Gastrocnemius medialis (tissue), 4 donors: ENCODE data around the gene GALK2. TPM values are rescaled to one million over a fixed set of nuclear protein-coding genes. Genes with fewer than 3 reads are reported as not detected.

ENCODE experiments used
- ATAC-seq, 2 donors: fragments of 150-250 bp; one replicate each; pipeline ENCODE4 v1.9.1; 2016
- DNase-seq, 2 donors: peaks; one replicate each; pipeline ENCODE4 v3.0.0-alpha.2; 2019
- H3K27ac ChIP-seq, 4 donors: fragments of 200-600 bp; sonication (generic); 1 replicate in 1 of 4; 2 replicates in 3 of 4; pipeline ENCODE4 v1.5.1; 2016 to 2018; ENCODE audit warnings: mild to moderate bottlenecking in 2 of 4, moderate library complexity in 1 of 4
- H3K27me3 ChIP-seq, 3 donors: fragments of 200-600 bp; sonication (generic) in 2 of 3; 1 replicate in 1 of 3; 2 replicates in 2 of 3; pipeline versions ENCODE4 v1.5.1 to v1.6.0; 2016 to 2019; ENCODE audit warnings: mild to moderate bottlenecking in 1 of 3, moderate library complexity in 1 of 3
- H3K36me3 ChIP-seq, 2 donors: fragments of 200-600 bp; sonication (generic) in 1 of 2; one replicate each; pipeline ENCODE4 v1.5.1; 2017 to 2018
- H3K4me1 ChIP-seq, 2 donors: fragments of 200-600 bp; sonication (generic) in 1 of 2; one replicate each; pipeline ENCODE4 v1.5.1; 2016 to 2017; ENCODE audit warnings: mild to moderate bottlenecking in 2 of 2
- H3K4me3 ChIP-seq, 4 donors: fragments of 200-600 bp; sonication (generic) in 3 of 4; 1 replicate in 1 of 4; 2 replicates in 3 of 4; pipeline ENCODE4 v1.5.1; 2016 to 2019; ENCODE audit warnings: mild to moderate bottlenecking in 2 of 4
- H3K9me3 ChIP-seq, 3 donors: fragments of 200-600 bp; sonication (generic) in 2 of 3; 1 replicate in 1 of 3; 2 replicates in 2 of 3; pipeline ENCODE4 v1.5.1; 2016 to 2019
- POLR2A ChIP-seq, 2 donors: fragments of 450-650 bp; IDR thresholded peaks; one replicate each; pipeline ENCODE4 v1.6.1; 2017; ENCODE audit warnings: antibody characterized with exemption in 2 of 2, mild to moderate bottlenecking in 2 of 2, moderate library complexity in 2 of 2
- in situ Hi-C, 4 donors: fragments of 200-750 bp; cut with MboI; loops; one replicate each; pipeline versions ENCODE4 v1.15.0 to v1.8.0; 2017; ENCODE audit warnings: low sequenced_read_pairs in 4 of 4
- intact Hi-C: fragments of 100-400 bp; cut with DNase I; formaldehyde crosslinking; loops from one replicate; pipeline ENCODE4 v1.15.1; 2023; ENCODE audit warnings: low total_unique reads
- total RNA-seq, 4 donors: library from RNA; depleted of rRNA; stranded (reverse); fragments of >200 nt; gene quantifications; one replicate each; pipeline versions ENCODE4 v1.1.0 to v1.2.3, GENCODE V29; 2016
- TF ChIP-seq, protein P1 (sequence below), 5 experiments: fragments of 450-650 bp in 3 of 5; fragments of 200-600 bp in 2 of 5; sonication (generic) in 2 of 5; IDR thresholded peaks in 4 of 5; conservative IDR thresholded peaks in 1 of 5; 1 replicate in 4 of 5; 2 replicates in 1 of 5; pipeline ENCODE4 v1.5.1; 2016 to 2019; ENCODE audit warnings: antibody characterized with exemption in 5 of 5, mild to moderate bottlenecking in 3 of 5, moderate library complexity in 3 of 5

The GALK2 gene
- total RNA-seq = 10 to 100 TPM; 19.1 to 29.5 (median 22.9) TPM

DNA sequence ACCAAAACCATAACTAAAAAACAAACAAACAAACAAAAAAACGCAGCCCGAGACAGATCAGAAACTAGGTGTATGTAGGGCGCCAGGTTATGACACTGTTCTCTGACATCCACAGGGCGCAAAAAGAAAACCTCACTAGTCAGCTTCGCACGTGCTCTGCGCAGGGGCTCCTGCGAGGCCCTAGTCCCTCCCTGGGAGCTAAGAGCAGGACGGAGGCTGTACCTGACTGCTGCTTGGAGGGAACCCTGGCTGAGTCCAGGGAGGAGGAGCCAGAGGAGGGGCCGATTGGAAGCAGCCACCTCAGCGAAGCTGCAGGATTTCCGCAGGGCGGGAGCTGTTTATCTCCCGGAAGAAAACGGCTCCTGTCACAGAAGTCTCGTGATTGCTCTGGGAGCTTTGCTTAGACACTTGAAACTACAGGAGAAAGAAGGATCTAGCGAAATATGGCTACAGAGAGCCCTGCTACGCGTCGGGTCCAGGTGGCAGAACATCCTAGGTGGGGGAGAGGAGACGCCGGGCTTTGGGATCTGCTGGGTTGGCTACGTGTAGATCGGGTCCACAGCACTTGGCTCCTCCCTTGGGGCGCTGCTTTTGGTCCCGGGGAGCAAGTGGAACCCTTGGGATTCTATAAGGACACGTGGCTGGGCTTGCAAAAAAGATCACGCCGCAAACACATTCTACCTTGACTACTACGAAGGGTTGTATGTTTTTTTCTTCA is at the start of gene GALK2:
TSS of gene GALK2 (plus strand) at position 368 of the 718 bp plus-strand sequence. CDS start at position 444, 76 bp downstream.
- H3K27ac ChIP-seq = peak within 1 kb of the TSS; percentile 82 to 91 (median 86)
- H3K27me3 ChIP-seq = no peaks in the 10 kb centered on the region
- no peaks in the 10 kb centered on the region for H3K36me3 ChIP-seq
- H3K9me3 ChIP-seq = no peaks in the 10 kb centered on the region
- peak within 1 kb of the TSS; percentile 58 to 89 (median 78) for H3K4me3 ChIP-seq
- TF ChIP-seq, protein P1, sequence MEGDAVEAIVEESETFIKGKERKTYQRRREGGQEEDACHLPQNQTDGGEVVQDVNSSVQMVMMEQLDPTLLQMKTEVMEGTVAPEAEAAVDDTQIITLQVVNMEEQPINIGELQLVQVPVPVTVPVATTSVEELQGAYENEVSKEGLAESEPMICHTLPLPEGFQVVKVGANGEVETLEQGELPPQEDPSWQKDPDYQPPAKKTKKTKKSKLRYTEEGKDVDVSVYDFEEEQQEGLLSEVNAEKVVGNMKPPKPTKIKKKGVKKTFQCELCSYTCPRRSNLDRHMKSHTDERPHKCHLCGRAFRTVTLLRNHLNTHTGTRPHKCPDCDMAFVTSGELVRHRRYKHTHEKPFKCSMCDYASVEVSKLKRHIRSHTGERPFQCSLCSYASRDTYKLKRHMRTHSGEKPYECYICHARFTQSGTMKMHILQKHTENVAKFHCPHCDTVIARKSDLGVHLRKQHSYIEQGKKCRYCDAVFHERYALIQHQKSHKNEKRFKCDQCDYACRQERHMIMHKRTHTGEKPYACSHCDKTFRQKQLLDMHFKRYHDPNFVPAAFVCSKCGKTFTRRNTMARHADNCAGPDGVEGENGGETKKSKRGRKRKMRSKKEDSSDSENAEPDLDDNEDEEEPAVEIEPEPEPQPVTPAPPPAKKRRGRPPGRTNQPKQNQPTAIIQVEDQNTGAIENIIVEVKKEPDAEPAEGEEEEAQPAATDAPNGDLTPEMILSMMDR (IDR thresholded peaks at IDR 0.05 in 4 of 5, conservative IDR thresholded peaks at IDR 0.05 in 1 of 5) = no peak
- TF ChIP-seq POLR2A (IDR thresholded peaks at IDR 0.05) = peak; percentile 42 to 50
- intact Hi-C loops (loop anchor here (1.0 kb wide), 1 partner anchor 15 kb away; the partner anchor contains the start of gene COPS2), in situ Hi-C loops (loop anchor here in 1 of 4 donors (25.0 kb wide), 1 partner anchor 308 kb away; no protein-coding TSS in a partner anchor)
- no peaks in the 10 kb centered on the region for H3K4me1 ChIP-seq
- ATAC-seq (peak; percentile 96 to 98), DNase-seq (peak; percentile 72 to 80)

DNA sequence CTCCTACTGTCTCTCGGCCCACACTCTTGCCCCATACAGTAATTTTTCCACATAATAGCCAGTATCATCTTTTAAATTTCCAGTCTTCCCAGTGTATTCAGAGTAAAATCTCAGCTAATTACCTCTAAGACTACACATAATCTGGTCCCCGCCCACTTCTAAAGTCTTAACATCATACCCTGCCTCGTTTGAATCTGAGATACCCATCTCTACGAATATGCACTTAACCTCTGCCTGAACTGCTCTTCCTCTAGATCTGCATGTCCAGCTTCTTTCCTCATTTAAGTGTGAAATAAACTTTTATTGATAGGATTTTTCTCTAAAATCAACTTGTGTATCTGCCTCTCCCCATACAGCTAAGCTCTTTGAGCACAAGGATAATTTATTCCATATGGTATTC is 49.2 kb upstream of the GALK2 start:
- Histone ChIP-seq H3K4me3 (no peak overlapping the region), H3K9me3 (no peaks in the 10 kb centered on the region), H3K4me1 (no peaks in the 10 kb centered on the region), H3K27ac (no peak overlapping the region), H3K27me3 (no peaks in the 10 kb centered on the region), H3K36me3 (peaks cover 0 to 2% of the 10 kb centered on the region in 2 donors)
- DNase-seq (no peak), ATAC-seq (no peak)
- in situ Hi-C loops (no loop called here), intact Hi-C loops (no loop called here)
- TF ChIP-seq, protein P1 (IDR thresholded peaks at IDR 0.05 in 4 of 5, conservative IDR thresholded peaks at IDR 0.05 in 1 of 5) = no peak
- no peak for TF ChIP-seq POLR2A (IDR thresholded peaks at IDR 0.05)

DNA sequence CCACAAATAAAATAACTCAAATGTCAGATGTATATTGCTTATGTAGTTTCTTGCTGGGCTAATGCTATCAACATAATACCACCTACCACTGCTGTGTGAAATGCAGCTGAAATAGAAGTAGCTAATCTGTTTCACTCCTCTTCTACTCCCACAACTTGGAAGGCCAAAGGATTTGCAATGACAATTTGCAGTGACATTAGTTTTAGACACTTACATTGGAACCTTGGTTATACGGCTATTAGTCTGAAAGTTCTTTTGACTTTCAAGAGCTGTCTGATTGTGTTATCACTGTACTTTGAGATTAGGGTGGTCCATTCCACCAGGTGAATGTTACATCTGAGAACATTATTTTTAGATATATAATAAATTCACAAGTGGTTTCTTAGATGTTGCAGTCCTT is 48.1 kb upstream of the GALK2 start:
- no peak for DNase-seq
- ATAC-seq = no peak
- H3K4me1 ChIP-seq = no peaks in the 10 kb centered on the region
- in situ Hi-C loops = no loop called here
- H3K4me3 ChIP-seq = no peak overlapping the region
- intact Hi-C loops = no loop called here
- TF ChIP-seq, protein P1 (IDR thresholded peaks at IDR 0.05 in 4 of 5, conservative IDR thresholded peaks at IDR 0.05 in 1 of 5) = no peak
- no peak for TF ChIP-seq POLR2A (IDR thresholded peaks at IDR 0.05)
- H3K9me3 ChIP-seq = no peaks in the 10 kb centered on the region
- no peaks in the 10 kb centered on the region for H3K27me3 ChIP-seq
- peaks cover 0 to 13% of the 10 kb centered on the region in 2 donors for H3K36me3 ChIP-seq
- no peak overlapping the region for H3K27ac ChIP-seq

DNA sequence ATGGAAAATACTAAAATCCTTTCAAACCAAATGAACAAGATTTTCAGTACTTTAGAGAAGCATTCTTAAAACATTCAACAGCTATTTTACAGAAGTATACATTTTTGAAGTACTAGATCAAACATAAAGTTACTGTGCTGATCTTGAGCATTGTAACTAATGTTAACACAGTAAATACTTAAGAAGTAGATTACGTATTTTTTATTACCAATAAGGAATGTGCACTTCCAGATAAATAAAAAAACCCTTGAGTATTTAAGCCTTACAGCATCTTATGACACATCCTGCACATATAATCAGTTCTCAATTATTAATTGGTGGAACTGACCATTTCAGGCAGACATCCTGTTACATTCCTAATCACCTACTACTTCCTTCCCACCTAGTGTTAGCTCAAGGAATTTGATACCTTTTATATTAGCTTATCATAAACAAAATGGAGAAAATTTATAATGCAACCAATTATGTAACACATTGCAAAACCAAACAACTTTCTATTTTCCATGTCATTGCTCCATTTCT is 47.4 kb upstream of the GALK2 start:
- no peaks in the 10 kb centered on the region for H3K27me3 ChIP-seq
- no peak overlapping the region for H3K4me3 ChIP-seq
- H3K36me3 ChIP-seq = peaks cover 0 to 20% of the 10 kb centered on the region in 2 donors
- no peaks in the 10 kb centered on the region for H3K4me1 ChIP-seq
- intact Hi-C loops = no loop called here
- H3K27ac ChIP-seq = no peak overlapping the region
- no peaks in the 10 kb centered on the region for H3K9me3 ChIP-seq
- ATAC-seq (no peak), DNase-seq (no peak)
- no peak for TF ChIP-seq POLR2A (IDR thresholded peaks at IDR 0.05)
- TF ChIP-seq, protein P1 (IDR thresholded peaks at IDR 0.05 in 4 of 5, conservative IDR thresholded peaks at IDR 0.05 in 1 of 5) = no peak
- in situ Hi-C loops = no loop called here
